HFFc6 (cell line): ENCODE results near the gene STX8. TPM values are rescaled to one million over a fixed set of nuclear protein-coding genes. Genes with fewer than 3 reads are reported as not detected.
A peak's percentile ranks its signal among the peaks of the same experiment; 100 is the strongest.

ENCODE experiments used
- DNase-seq: peaks from one replicate; pipeline ENCODE4 v3.0.0-alpha.2; 2018
- H3K27ac Mint-ChIP-seq: 2 replicates; pipeline ENCODE4 v1.8.0; 2020; ENCODE audit warnings: mild to moderate bottlenecking, mixed read lengths
- H3K27me3 Mint-ChIP-seq: 2 replicates; pipeline ENCODE4 v1.8.0; 2021; ENCODE audit warnings: mild to moderate bottlenecking, moderate library complexity, mixed read lengths; ENCODE audit not compliant: insufficient read depth
- H3K36me3 Mint-ChIP-seq: 2 replicates; pipeline ENCODE4 v1.8.0; 2021; ENCODE audit warnings: low read depth, mixed read lengths
- H3K4me1 Mint-ChIP-seq: 2 replicates; pipeline ENCODE4 v1.8.0; 2020; ENCODE audit warnings: low read depth, mixed read lengths
- H3K4me3 Mint-ChIP-seq: 2 replicates; pipeline ENCODE4 v1.8.0; 2020; ENCODE audit warnings: mild to moderate bottlenecking, moderate library complexity, mixed read lengths
- H3K9me3 Mint-ChIP-seq: 2 replicates; pipeline ENCODE4 v1.8.0; 2020; ENCODE audit warnings: mild to moderate bottlenecking, mixed read lengths
- CTCF ChIP-seq: fragments of 200-600 bp; sonication (generic); IDR thresholded peaks from 2 replicates; pipeline ENCODE4 v1.5.0; 2021; ENCODE audit warnings: antibody characterized with exemption, mild to moderate bottlenecking
- total RNA-seq, 6 experiments: library from RNA; stranded (reverse); fragmentation: NEBNext Ultra II Directional; extraction: Animal tissue kit (Norgen Biotek cat#: 25700); gene quantifications; 2 replicates in 1 of 6; 3 replicates in 5 of 6; pipeline ENCODE4 v1.2.3, GENCODE V29; 2021

Gene STX8
- total RNA-seq, 6 experiments from 2014 or later: 48.9 to 73.8 (median 60.9) TPM

- Mint-ChIP-seq H3K36me3 (no peaks in the 10 kb centered on the region; the same call in 1 of the 2 replicates), H3K27me3 (peaks cover 3% of the 10 kb centered on the region; the same call in 1 of the 2 replicates), H3K4me1 (no peaks in the 10 kb centered on the region), H3K4me3 (no peak overlapping the region), H3K27ac (no peak overlapping the region), H3K9me3 (peaks cover 7% of the 10 kb centered on the region; the same call in 1 of the 2 replicates)
- no peak for DNase-seq
- no peak for TF ChIP-seq CTCF
Measured at GRCh38 chr17:9249245-9249953, 326.2 kb downstream of the STX8 start.

GRCh38 chr17:9247401-9247938 lies 328.1 kb downstream of the STX8 start:
- no peak for TF ChIP-seq CTCF
- Mint-ChIP-seq H3K4me1 (no peaks in the 10 kb centered on the region), H3K36me3 (no peaks in the 10 kb centered on the region; the same call in 1 of the 2 replicates), H3K9me3 (peaks cover 4% of the 10 kb centered on the region; the same call in 1 of the 2 replicates), H3K27me3 (peaks cover 3% of the 10 kb centered on the region; the same call in 1 of the 2 replicates), H3K27ac (no peak overlapping the region), H3K4me3 (no peak overlapping the region)
- DNase-seq: no peak

GRCh38 chr17:9244066-9245052 lies 331.3 kb downstream of the STX8 start:
- no peak overlapping the region for H3K4me3 Mint-ChIP-seq
- no peaks in the 10 kb centered on the region; the same call in 1 of the 2 replicates for H3K9me3 Mint-ChIP-seq
- no peaks in the 10 kb centered on the region; the same call in 1 of the 2 replicates for H3K36me3 Mint-ChIP-seq
- peaks cover 5% of the 10 kb centered on the region; the same call in 1 of the 2 replicates for H3K27me3 Mint-ChIP-seq
- H3K27ac Mint-ChIP-seq: no peak overlapping the region
- TF ChIP-seq CTCF: no peak
- no peaks in the 10 kb centered on the region for H3K4me1 Mint-ChIP-seq
- DNase-seq: peak; percentile 5

- Mint-ChIP-seq H3K4me1 (no peaks in the 10 kb centered on the region), H3K27ac (no peak overlapping the region), H3K27me3 (peaks cover 4% of the 10 kb centered on the region; the same call in 1 of the 2 replicates), H3K4me3 (no peak overlapping the region), H3K9me3 (no peaks in the 10 kb centered on the region; the same call in 1 of the 2 replicates), H3K36me3 (no peaks in the 10 kb centered on the region)
- TF ChIP-seq CTCF: no peak
- DNase-seq: no peak
Measured at GRCh38 chr17:9242983-9243382, 332.6 kb downstream of the STX8 start.

GRCh38 chr17:9242497-9242881 lies 333.1 kb downstream of the STX8 start:
- Mint-ChIP-seq H3K4me1 (no peaks in the 10 kb centered on the region), H3K4me3 (no peak overlapping the region), H3K36me3 (no peaks in the 10 kb centered on the region), H3K27ac (no peak overlapping the region), H3K9me3 (no peaks in the 10 kb centered on the region; the same call in 1 of the 2 replicates), H3K27me3 (peaks cover 2% of the 10 kb centered on the region; the same call in 1 of the 2 replicates)
- TF ChIP-seq CTCF: no peak
- DNase-seq: no peak
